HG03354 (cell line): ENCODE data around the gene DNAI1.
A peak's percentile ranks its signal among the peaks of the same experiment; 100 is the strongest.
"Not testable (repeated sequence)": the region's sequence is repeated elsewhere in the genome, so short reads cannot be mapped to it uniquely, and the experiment has no call there.

Source experiments
- ATAC-seq: cut with Tn5 transposase; IDR thresholded peaks from one replicate; pipeline ENCODE4 v1.9.1; 2021; ENCODE audit warnings: mild to moderate bottlenecking; ENCODE audit not compliant: unreplicated experiment, poor library complexity, severe bottlenecking

DNAI1 gene

GRCh38 chr9:34522971-34523797 lies 64.6 kb downstream of the DNAI1 start, which contains the start of gene ENHO:
ENHO (minus strand) TSS chr9:34522990; CDS start chr9:34521695, 1,295 bp downstream.
- peak; percentile 91 for ATAC-seq

GRCh38 chr9:34524349-34524748 lies 65.7 kb downstream of the DNAI1 start:
- no peak for ATAC-seq

DNA sequence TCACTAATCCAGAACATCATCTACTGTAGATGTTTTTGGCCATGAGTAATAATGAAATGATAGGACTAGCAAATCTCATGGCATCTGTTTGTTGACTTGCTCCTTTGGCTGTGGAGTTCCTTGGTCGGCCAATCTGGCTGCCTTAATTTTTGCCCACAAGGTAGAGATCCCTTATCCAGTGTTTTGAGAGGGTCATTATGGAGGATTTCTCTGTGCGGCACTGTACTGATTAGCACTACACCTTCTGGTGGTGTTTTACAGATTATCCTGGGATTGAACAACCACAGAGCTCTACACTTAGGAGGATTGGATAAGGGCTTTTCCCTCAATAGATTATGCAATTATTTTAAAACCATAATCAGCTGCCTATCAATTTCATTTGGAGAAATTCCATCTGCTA lies 67.4 kb downstream of the DNAI1 start:
- no peak for ATAC-seq

DNA sequence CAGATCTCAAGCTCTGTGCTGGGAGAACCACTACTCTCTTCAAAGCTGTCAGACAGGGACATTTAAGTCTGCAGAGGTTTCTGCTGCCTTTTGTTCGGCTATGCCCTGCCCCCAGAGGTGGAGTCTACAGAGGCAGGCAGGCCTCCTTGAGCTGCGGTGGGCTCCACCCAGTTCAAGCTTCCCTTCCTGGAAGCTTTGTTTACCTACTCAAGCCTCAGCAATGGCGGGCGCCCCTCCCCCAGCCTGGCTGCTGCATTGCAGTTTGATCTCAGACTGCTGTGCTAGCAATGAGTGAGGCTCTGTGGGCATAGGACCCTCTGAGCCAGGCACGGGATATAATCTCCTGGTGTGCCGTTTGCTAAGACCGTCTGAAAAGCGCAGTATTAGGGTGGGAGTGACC lies 73.4 kb downstream of the DNAI1 start:
- ATAC-seq, result not testable (repeated sequence)

GRCh38 chr9:34536685-34537084 lies 78.1 kb downstream of the DNAI1 start:
- no peak for ATAC-seq

GRCh38 chr9:34540827-34541226 lies 82.2 kb downstream of the DNAI1 start:
- ATAC-seq, result no peak

DNA sequence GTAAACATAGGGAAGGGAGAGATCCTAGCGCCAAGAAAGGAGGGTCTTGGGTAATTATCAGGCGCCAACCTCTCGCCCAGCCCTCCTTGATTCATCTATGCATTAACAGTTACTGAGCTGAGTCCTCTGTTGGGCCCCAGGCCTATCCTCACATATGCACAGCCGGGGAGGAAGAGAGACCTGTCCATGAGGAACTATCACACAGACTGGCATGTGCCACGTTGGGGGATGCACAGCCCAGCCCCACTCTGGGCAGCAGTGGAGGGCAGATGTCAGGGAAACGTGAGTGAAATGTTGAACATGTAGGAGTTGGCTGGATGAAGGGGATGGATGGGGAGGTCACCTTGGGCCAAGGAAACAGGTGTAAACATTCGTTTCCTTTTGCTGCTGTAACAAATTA lies 82.9 kb downstream of the DNAI1 start:
- no peak for ATAC-seq

DNA sequence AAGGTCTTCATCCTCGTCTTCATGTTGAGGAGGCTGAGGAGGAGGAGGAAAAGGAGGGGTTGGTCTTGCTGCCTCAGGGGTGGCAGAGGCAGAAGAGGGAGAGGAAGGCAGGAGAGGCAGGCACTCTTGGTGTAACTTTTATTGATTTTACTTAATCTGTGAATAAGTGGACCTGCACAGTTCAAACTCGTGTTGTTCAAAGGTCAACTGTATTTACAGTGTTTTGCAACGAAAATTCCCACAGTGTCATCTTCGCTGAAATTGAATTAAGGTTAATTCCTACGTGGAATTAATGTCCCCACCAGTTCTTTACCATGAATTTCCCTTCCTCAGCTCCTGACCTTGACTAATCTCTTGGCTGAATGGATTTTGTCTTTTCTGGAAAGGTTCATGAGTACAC lies 85.4 kb downstream of the DNAI1 start:
- ATAC-seq, result no peak

- no peak for ATAC-seq
These were observed 86.9 kb downstream of the DNAI1 start for GRCh38 chr9:34545497-34545896.

- ATAC-seq, result no peak
These were observed 87.7 kb downstream of the DNAI1 start for GRCh38 chr9:34546102-34546833.

- no peak for ATAC-seq
These were observed 88.5 kb downstream of the DNAI1 start for GRCh38 chr9:34546834-34547827.

DNA sequence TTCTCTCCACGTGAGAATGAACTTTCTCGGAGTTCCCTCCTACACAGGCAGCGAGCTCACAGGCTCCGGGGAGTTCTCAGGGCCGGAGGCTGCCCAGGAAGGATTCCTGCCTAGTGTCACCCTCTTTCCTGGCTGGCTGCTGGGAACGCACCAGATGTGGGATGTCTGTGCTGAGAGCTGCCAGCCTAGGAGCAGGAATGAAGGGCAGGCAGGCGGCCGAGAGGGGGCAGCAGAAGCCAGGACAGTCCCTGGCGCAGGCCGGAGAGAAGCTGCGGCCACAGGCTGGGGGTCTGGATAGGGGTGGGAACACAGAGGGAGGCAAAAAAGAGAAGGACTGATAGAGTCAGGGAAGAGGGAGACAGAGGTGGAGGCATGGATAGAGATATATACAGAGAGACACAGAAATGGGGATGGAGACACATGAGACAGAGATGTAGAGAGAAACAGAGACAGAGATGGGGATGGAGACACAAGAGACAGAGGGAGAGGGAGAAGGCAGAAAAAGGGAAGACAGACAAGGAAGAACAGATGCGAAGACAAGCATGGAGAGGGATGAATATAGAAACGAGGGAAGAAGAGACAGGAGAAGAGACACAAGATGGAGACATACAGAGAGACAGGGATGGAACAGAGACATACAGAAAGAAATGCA lies 89.5 kb downstream of the DNAI1 start:
- ATAC-seq, result no peak

DNA sequence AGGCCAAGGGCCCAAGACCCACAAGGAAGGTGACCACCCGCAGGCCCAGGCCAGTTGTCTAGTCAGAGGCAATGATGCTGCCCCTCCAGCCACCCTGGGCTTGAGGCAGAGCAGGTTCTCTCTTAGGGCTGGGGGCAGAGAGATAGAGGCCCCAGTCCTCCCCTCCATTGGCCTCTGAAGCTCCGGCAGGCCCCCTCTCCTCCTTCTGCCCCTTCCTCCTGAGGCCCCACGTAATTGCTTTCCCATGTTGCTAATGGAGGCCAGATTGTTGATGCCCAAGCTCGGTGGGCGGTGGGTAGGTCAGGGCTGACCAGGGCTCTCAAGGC lies 90.8 kb downstream of the DNAI1 start:
- no peak for ATAC-seq

GRCh38 chr9:34550016-34550680 lies 91.5 kb downstream of the DNAI1 start:
- no peak for ATAC-seq

GRCh38 chr9:34550681-34551270 lies 92.2 kb downstream of the DNAI1 start:
- no peak for ATAC-seq

- no peak for ATAC-seq
These were observed 93.4 kb downstream of the DNAI1 start for GRCh38 chr9:34551751-34552605.

GRCh38 chr9:34552606-34552981 lies 94.0 kb downstream of the DNAI1 start:
- no peak for ATAC-seq

- ATAC-seq, result no peak
These were observed 94.4 kb downstream of the DNAI1 start for GRCh38 chr9:34552986-34553385.
